ENCODE measurements around the gene RAE1.

DNA sequence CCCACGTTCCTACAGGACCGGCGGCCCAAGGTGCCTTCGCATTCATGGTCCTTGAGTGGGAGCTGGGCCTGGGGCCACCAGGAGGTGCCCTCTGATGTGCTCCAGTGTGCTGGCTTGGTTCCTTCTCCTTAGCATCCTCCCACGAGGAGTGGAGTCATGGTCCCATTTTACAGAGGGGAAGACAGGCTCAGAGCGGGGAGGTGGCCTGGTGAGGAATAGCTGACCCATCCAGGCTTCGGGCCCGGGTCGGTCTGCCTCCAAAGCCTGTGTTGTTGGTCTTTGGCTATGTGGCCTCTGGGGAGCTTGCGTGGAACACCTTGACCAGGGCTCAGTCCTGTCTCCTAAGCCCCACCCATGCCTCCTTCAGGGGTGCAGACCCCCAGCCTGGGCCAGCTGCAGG, 62.9 kb downstream of the RAE1 start:
- TF ChIP-seq, protein P1, sequence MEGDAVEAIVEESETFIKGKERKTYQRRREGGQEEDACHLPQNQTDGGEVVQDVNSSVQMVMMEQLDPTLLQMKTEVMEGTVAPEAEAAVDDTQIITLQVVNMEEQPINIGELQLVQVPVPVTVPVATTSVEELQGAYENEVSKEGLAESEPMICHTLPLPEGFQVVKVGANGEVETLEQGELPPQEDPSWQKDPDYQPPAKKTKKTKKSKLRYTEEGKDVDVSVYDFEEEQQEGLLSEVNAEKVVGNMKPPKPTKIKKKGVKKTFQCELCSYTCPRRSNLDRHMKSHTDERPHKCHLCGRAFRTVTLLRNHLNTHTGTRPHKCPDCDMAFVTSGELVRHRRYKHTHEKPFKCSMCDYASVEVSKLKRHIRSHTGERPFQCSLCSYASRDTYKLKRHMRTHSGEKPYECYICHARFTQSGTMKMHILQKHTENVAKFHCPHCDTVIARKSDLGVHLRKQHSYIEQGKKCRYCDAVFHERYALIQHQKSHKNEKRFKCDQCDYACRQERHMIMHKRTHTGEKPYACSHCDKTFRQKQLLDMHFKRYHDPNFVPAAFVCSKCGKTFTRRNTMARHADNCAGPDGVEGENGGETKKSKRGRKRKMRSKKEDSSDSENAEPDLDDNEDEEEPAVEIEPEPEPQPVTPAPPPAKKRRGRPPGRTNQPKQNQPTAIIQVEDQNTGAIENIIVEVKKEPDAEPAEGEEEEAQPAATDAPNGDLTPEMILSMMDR (IDR thresholded peaks at IDR 0.05; ENCODE audit: control extremely low read depth in 1 of 3, insufficient read depth in 1 of 3, low read depth in 1 of 3, low read length in 3 of 3) = no peak
- TF ChIP-seq CBX5 (IDR thresholded peaks at IDR 0.05; ENCODE audit: low read depth, low read length) (no peak), TAF1 (IDR thresholded peaks at IDR 0.05; ENCODE audit: low read depth, low read length) (no peak), TEAD4 (IDR thresholded peaks at IDR 0.05; ENCODE audit: low read depth, low read length) (no peak), POLR2AphosphoS5 (IDR thresholded peaks at IDR 0.05; ENCODE audit: low read depth, low read length) (no peak), POLR2A (IDR thresholded peaks at IDR 0.05; ENCODE audit: control extremely low read depth in 1 of 2, low read depth in 2 of 2, low read length in 2 of 2) (no peak), YY1 (IDR thresholded peaks at IDR 0.05; ENCODE audit: low read depth, low read length) (no peak), MAFK (IDR thresholded peaks at IDR 0.05; ENCODE audit: low read depth, low read length) (no peak), EP300 (IDR thresholded peaks at IDR 0.05; ENCODE audit: borderline replicate concordance in 1 of 2, low read depth in 2 of 2, low read length in 2 of 2) (no peak), GTF2F1 (IDR thresholded peaks at IDR 0.05; ENCODE audit: borderline replicate concordance, low read depth, low read length) (no peak), EGR1 (IDR thresholded peaks at IDR 0.05; ENCODE audit: borderline replicate concordance, low read depth, low read length) (no peak), ATF3 (IDR thresholded peaks at IDR 0.05; ENCODE audit: insufficient read depth, low read depth, low read length) (no peak), RNF2 (IDR thresholded peaks at IDR 0.05; ENCODE audit: borderline replicate concordance, low read depth, low read length, missing control alignments, poor library complexity, severe bottlenecking) (no peak), EZH2 (IDR thresholded peaks at IDR 0.05; ENCODE audit: low read depth, low read length, severe bottlenecking) (no peak)

Measured in H1 (cell line).